NT2/D1 (cell line): Measurements from ENCODE around the gene DLG2.

Experiments used
- DNase-seq: peaks from one replicate; pipeline ENCODE4 v3.0.0-alpha.2; 2011; ENCODE audit warnings: low read depth, low spot score
- H3K27me3 ChIP-seq: 2 replicates; pipeline ENCODE4 v1.6.0; 2011; ENCODE audit warnings: mild to moderate bottlenecking; ENCODE audit not compliant: insufficient read length, insufficient read depth
- H3K36me3 ChIP-seq: 2 replicates; pipeline ENCODE4 v1.6.1; 2011; ENCODE audit warnings: mild to moderate bottlenecking, low read length, mixed read lengths; ENCODE audit not compliant: insufficient read depth, insufficient read length
- H3K4me1 ChIP-seq: 2 replicates; pipeline ENCODE4 v1.5.1; 2011; ENCODE audit not compliant: insufficient read depth, insufficient read length
- H3K4me3 ChIP-seq: 2 replicates; pipeline ENCODE4 v1.5.1; 2011; ENCODE audit warnings: low read depth; ENCODE audit not compliant: insufficient read length
- H3K9ac ChIP-seq: 2 replicates; pipeline ENCODE4 v1.6.0; 2011; ENCODE audit warnings: low read depth; ENCODE audit not compliant: insufficient read length
- H3K9me3 ChIP-seq: 2 replicates; pipeline ENCODE4 v1.5.1; 2011; ENCODE audit warnings: mild to moderate bottlenecking, low read length; ENCODE audit not compliant: insufficient read depth
- SUZ12 ChIP-seq: IDR thresholded peaks from 2 replicates; pipeline ENCODE4 v1.6.1; 2011; ENCODE audit not compliant: insufficient read length, insufficient read depth; ENCODE audit errors: extremely low read depth
- YY1 ChIP-seq: IDR thresholded peaks from 2 replicates; pipeline ENCODE4 v1.6.1; 2011; ENCODE audit not compliant: insufficient read length, insufficient read depth
- ZNF274 ChIP-seq: IDR thresholded peaks from 2 replicates; pipeline ENCODE4 v1.6.1; 2011; ENCODE audit warnings: mild to moderate bottlenecking, low read depth, low read length

Gene DLG2

DNA sequence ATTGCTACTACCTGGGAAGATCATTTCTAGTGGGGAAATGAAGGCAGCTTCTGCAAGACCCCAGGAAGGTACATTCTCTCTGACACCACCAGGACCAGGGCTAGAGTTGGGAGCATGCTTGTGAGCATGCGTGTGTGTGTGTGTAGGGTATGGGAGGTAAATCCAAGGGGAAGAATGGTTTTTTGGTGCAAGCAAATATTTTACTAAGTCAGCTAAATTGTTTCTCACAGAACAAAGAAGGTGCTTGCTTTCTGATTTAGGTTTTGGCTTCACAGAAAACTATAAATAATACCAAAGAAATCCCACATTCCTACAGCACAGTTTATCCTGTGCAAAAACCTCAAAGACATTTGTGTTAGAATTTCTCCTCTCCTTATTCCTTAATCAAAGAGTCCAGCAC lies 1996.9 kb downstream of the DLG2 start:
- Histone ChIP-seq H3K4me3 (no peak overlapping the region), H3K4me1 (no peaks in the 10 kb centered on the region), H3K27me3 (no peaks in the 10 kb centered on the region), H3K36me3 (no peaks in the 10 kb centered on the region), H3K9me3 (no peaks in the 10 kb centered on the region), H3K9ac (no peak overlapping the region)
- DNase-seq, result no peak
- TF ChIP-seq YY1, result no peak
- no peak for TF ChIP-seq ZNF274
- TF ChIP-seq SUZ12, result no peak

DNA sequence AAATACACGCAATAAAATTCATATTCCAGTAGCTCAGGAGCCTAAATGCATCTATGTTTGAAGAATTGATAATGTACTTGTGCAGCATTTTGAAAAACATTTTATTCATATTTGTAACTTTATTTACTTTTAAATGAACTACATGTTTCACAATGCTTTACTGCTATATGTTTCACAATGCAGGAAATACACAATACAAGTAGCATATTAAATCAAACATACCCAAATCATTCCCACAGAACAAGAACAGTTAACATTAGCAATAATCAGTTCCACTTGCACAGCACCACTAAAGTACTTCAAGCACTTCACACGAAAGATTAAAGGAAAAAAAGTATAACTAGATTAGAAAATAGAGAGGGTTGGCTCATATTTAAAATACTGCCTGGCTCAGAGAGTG lies 1997.4 kb downstream of the DLG2 start:
- TF ChIP-seq ZNF274, result no peak
- no peak for TF ChIP-seq SUZ12
- H3K36me3 ChIP-seq, result no peaks in the 10 kb centered on the region
- H3K4me3 ChIP-seq, result no peak overlapping the region
- no peak overlapping the region for H3K9ac ChIP-seq
- no peak for DNase-seq
- no peaks in the 10 kb centered on the region for H3K4me1 ChIP-seq
- H3K27me3 ChIP-seq, result no peaks in the 10 kb centered on the region
- H3K9me3 ChIP-seq, result no peaks in the 10 kb centered on the region

DNA sequence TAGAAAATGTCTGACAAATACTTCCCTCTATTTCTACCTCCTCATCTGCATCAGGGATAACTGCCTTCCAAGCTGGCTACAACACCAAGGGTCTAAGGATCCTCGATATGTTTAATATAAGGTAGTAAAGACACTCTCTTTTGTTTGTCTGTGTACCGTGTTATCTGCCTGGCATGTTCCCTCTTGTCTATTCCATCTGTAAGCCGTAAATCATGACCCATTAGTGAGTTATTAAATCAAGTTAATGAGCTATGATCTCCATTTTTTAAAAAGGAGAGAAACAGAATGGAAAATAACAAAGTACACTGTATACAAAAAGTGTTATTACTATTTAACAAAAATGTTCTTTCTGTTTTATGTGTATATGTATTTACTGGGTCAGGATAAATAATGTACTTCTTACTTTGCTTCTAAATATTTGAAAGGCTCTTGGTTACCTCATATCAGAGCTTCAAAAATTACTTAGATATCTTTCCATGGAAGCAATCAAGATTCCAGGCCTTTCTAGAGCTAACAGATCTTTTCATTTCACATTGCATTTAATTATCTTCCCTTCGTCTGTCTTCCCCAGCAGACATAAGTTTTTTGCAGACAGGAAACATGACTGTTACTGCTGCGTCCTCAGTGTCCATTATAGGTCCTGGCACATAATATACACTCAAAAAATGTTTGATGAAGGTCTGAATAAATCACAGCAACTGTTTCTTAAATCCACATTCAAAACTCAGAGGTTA lies 1998.4 kb downstream of the DLG2 start:
- no peaks in the 10 kb centered on the region for H3K36me3 ChIP-seq
- DNase-seq, result no peak
- no peaks in the 10 kb centered on the region for H3K9me3 ChIP-seq
- TF ChIP-seq SUZ12, result no peak
- no peak for TF ChIP-seq ZNF274
- H3K27me3 ChIP-seq, result no peaks in the 10 kb centered on the region
- no peaks in the 10 kb centered on the region for H3K4me1 ChIP-seq
- no peak overlapping the region for H3K9ac ChIP-seq
- H3K4me3 ChIP-seq, result no peak overlapping the region

DNA sequence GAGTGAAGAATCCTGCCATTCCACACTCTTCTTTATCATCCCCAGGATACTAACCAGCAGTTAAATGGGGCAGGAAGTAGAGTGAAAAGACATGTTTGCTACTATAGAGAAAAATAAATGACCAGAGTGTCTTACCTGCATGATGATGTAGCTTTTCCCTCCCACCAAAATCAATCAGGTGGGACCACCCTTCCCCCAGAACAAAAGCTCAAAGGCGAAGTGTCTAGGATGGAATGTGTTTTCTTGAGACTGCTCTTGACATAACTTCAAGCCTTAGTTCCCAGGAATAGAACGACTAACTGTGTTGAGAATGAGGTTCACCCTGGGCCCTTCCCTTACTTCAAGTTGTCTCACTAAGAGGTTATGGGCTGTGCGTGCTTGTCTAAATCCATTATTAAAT lies 2001.8 kb downstream of the DLG2 start:
- DNase-seq, result no peak
- H3K4me1 ChIP-seq, result no peaks in the 10 kb centered on the region
- no peaks in the 10 kb centered on the region for H3K9me3 ChIP-seq
- no peak for TF ChIP-seq SUZ12
- TF ChIP-seq YY1, result no peak
- TF ChIP-seq ZNF274, result no peak
- H3K36me3 ChIP-seq, result no peaks in the 10 kb centered on the region
- H3K27me3 ChIP-seq, result no peaks in the 10 kb centered on the region
- no peak overlapping the region for H3K9ac ChIP-seq
- no peak overlapping the region for H3K4me3 ChIP-seq

DNA sequence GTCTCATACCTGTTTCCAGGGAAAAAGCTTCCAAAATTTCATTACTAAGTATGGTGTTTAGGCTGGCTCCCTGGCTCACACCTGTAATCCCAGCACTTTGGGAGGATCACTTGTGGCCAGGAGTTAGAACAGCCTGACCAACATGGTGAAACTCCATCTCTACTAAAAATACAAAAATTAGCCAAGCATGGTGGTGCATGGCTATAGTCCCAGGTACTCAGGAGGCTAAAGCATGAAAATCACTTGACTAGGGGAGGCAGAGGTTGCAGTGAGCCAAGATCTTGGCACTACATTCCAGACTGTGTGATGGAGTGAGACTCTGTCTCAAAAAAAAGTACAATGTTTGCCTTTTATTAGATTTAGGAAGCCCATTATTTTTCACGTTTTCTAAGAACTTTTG lies 2009.5 kb downstream of the DLG2 start:
- no peak for DNase-seq

DNA sequence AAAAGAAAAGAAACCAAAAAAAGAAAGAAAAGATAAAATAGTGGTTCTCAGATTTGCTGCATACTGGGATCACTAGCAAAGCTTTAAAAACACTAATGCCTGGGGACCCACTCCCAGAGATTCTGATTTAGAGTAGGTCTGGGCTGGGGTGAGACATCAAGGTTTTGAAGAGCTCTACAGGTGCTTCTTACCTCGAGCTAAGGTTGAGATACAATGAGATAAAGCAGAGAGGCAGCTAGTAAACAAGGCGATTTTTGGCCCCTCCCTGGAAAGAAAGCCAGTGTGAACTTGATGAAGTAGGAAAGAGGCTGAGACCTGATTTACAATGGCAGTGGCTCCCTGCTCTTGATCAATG lies 2013.4 kb downstream of the DLG2 start:
- no peak overlapping the region for H3K9ac ChIP-seq
- no peak for TF ChIP-seq SUZ12
- no peak for TF ChIP-seq ZNF274
- TF ChIP-seq YY1, result no peak
- no peaks in the 10 kb centered on the region for H3K4me1 ChIP-seq
- no peaks in the 10 kb centered on the region for H3K9me3 ChIP-seq
- H3K4me3 ChIP-seq, result no peak overlapping the region
- H3K36me3 ChIP-seq, result no peaks in the 10 kb centered on the region
- no peak for DNase-seq
- H3K27me3 ChIP-seq, result no peaks in the 10 kb centered on the region

More for the DNA sequence above, 2009.5 kb downstream of the DLG2 start:
- no peaks in the 10 kb centered on the region for H3K36me3 ChIP-seq
- TF ChIP-seq ZNF274, result no peak
- TF ChIP-seq SUZ12, result no peak
- no peak for TF ChIP-seq YY1
- no peaks in the 10 kb centered on the region for H3K4me1 ChIP-seq
- no peak overlapping the region for H3K9ac ChIP-seq
- no peaks in the 10 kb centered on the region for H3K9me3 ChIP-seq
- H3K4me3 ChIP-seq, result no peak overlapping the region
- no peaks in the 10 kb centered on the region for H3K27me3 ChIP-seq

DNA sequence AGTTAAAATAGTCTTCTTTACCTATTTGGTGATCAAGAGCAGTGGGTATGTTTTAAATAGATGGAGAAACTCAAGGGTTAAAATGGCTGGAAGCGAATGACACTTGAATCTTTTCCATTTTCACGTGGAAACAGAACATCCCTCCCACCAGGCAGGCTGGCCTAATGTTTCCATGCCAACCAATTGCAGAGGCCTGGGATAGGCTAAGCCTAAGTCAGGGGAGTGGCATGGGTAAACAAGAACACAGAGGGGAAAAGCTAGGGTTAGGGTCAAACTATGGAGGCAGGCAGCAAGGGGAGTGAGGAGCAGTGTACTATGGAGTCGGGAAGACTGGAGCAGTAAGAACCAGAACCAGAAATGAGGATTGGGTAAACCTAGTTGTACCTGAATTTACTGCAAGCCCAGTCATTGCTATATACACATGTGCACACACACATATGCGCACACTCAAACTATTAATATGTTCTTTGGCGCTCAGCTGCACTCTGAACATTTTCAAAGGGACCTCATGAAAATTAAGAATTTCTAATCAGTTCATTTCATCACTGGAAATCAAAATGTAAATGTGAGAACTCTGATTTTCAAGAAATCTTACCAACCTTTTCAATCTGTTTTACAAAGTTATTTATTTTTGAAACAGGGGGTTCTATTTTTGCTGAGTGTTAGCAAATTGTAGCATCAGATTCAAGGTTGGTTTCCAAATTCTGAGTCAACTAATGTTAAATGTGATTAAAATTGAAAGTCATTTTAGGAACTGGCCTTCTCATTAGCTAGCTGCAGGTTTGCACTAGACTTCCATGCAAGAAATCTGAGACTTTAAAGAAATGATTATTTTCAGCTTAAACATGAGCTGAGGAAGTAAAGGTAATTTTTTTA lies 2014.0 kb downstream of the DLG2 start:
- Histone ChIP-seq H3K9ac (no peak overlapping the region), H3K4me3 (no peak overlapping the region), H3K4me1 (no peaks in the 10 kb centered on the region), H3K27me3 (no peaks in the 10 kb centered on the region), H3K9me3 (no peaks in the 10 kb centered on the region), H3K36me3 (no peaks in the 10 kb centered on the region)
- no peak for TF ChIP-seq YY1
- TF ChIP-seq ZNF274, result no peak
- no peak for TF ChIP-seq SUZ12
- DNase-seq, result no peak
